ENCODE measurements around the gene FZD1. TPM values are rescaled to one million over a fixed set of nuclear protein-coding genes. Genes with fewer than 3 reads are reported as not detected.

FZD1 gene
- total RNA-seq, 1 donor from 2014 or later = 9.2 TPM

- DNase-seq (ENCODE audit: low read depth, low spot score) = no peak
- Mint-ChIP-seq H3K27me3 (ENCODE audit: low read depth) (no peaks in the 10 kb centered on the region), H3K9me3 (no peaks in the 10 kb centered on the region), H3K36me3 (ENCODE audit: low read depth) (no peaks in the 10 kb centered on the region), H3K4me1 (peaks cover 39% of the 10 kb centered on the region), H3K4me3 (no peak overlapping the region), H3K27ac (ENCODE audit: unreplicated experiment) (no peak overlapping the region)
- TF ChIP-seq, protein P1, sequence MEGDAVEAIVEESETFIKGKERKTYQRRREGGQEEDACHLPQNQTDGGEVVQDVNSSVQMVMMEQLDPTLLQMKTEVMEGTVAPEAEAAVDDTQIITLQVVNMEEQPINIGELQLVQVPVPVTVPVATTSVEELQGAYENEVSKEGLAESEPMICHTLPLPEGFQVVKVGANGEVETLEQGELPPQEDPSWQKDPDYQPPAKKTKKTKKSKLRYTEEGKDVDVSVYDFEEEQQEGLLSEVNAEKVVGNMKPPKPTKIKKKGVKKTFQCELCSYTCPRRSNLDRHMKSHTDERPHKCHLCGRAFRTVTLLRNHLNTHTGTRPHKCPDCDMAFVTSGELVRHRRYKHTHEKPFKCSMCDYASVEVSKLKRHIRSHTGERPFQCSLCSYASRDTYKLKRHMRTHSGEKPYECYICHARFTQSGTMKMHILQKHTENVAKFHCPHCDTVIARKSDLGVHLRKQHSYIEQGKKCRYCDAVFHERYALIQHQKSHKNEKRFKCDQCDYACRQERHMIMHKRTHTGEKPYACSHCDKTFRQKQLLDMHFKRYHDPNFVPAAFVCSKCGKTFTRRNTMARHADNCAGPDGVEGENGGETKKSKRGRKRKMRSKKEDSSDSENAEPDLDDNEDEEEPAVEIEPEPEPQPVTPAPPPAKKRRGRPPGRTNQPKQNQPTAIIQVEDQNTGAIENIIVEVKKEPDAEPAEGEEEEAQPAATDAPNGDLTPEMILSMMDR (conservative IDR thresholded peaks at IDR 0.05) = no peak
These were observed 23.3 kb downstream of the FZD1 start for GRCh38 chr7:91287371-91288084.

DNA sequence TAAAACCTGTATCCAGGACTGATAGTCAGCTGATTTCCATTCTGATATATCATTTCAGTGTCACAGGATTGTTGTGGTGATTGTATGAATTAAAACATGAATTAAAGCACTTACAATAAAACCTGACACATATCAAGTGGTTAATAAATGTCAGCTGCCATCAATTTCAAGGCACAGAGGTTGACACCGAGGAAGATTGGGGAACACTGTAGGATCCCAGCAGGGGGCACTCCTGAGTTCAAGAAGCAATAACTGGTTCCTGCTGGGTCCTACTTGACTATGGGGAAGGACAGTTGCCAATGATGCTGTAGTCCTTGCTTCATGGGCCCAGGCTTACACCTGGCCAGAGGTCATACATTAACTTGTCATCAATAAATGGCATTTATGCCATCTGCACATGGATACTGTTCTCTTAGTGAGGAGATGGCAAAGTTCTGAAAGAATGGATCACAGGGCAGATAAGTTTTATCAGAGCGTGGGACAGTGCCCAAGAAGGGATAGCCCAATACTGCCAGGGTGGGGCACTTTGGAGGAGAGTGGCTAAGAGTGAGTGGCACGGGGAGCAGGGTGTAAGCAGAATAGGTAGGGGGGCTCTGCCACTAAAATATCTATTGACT is 24.1 kb downstream of the FZD1 start:
- Mint-ChIP-seq H3K9me3 (no peaks in the 10 kb centered on the region), H3K4me3 (no peak overlapping the region), H3K27me3 (ENCODE audit: low read depth) (no peaks in the 10 kb centered on the region), H3K36me3 (ENCODE audit: low read depth) (no peaks in the 10 kb centered on the region), H3K4me1 (peaks cover 35% of the 10 kb centered on the region), H3K27ac (ENCODE audit: unreplicated experiment) (no peak overlapping the region)
- peak; percentile 28 for DNase-seq (ENCODE audit: low read depth, low spot score)
- TF ChIP-seq, protein P1 (conservative IDR thresholded peaks at IDR 0.05) = peak; percentile 53

GRCh38 chr7:91289633-91290254 is 25.5 kb downstream of the FZD1 start:
- no peak overlapping the region for H3K4me3 Mint-ChIP-seq
- peaks cover 29% of the 10 kb centered on the region for H3K4me1 Mint-ChIP-seq
- TF ChIP-seq, protein P1 (conservative IDR thresholded peaks at IDR 0.05) = no peak
- H3K36me3 Mint-ChIP-seq (ENCODE audit: low read depth) = no peaks in the 10 kb centered on the region
- DNase-seq (ENCODE audit: low read depth, low spot score) = no peak
- H3K27me3 Mint-ChIP-seq (ENCODE audit: low read depth) = no peaks in the 10 kb centered on the region
- no peaks in the 10 kb centered on the region for H3K9me3 Mint-ChIP-seq
- H3K27ac Mint-ChIP-seq (ENCODE audit: unreplicated experiment) = no peak overlapping the region

GRCh38 chr7:91291302-91291701 is 27.1 kb downstream of the FZD1 start:
- Mint-ChIP-seq H3K36me3 (ENCODE audit: low read depth) (no peaks in the 10 kb centered on the region), H3K27me3 (ENCODE audit: low read depth) (no peaks in the 10 kb centered on the region), H3K4me3 (no peak overlapping the region), H3K27ac (ENCODE audit: unreplicated experiment) (no peak overlapping the region), H3K4me1 (peaks cover 22% of the 10 kb centered on the region), H3K9me3 (no peaks in the 10 kb centered on the region)
- TF ChIP-seq, protein P1 (conservative IDR thresholded peaks at IDR 0.05) = no peak
- DNase-seq (ENCODE audit: low read depth, low spot score) = no peak

DNA sequence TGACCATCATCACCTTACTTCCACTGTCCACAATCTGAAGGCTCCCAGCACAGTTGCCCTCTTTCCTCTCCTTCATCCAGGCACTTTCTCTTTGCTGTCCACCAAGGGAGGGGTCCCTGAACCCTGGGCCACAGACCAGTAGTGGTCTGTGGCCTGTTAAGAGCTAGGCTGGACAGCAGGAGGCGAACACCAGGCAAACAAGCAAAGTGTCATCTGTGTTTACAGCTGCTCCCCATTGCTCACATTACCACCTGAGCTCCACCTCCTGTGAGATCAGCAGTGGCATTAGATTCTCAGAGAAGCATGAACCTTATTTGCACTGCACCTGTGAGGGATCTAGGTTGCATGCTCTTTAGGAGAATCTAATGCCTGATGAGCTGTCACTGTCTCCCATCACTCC is 27.7 kb downstream of the FZD1 start:
- Mint-ChIP-seq H3K36me3 (ENCODE audit: low read depth) (no peaks in the 10 kb centered on the region), H3K4me3 (no peak overlapping the region), H3K27ac (ENCODE audit: unreplicated experiment) (no peak overlapping the region), H3K27me3 (ENCODE audit: low read depth) (no peaks in the 10 kb centered on the region), H3K9me3 (peaks cover 2% of the 10 kb centered on the region), H3K4me1 (peaks cover 16% of the 10 kb centered on the region)
- TF ChIP-seq, protein P1 (conservative IDR thresholded peaks at IDR 0.05) = no peak
- no peak for DNase-seq (ENCODE audit: low read depth, low spot score)
